Stomach (tissue), 9 donors: ENCODE results near the gene SUV39H2. TPM values are rescaled to one million over a fixed set of nuclear protein-coding genes. Genes with fewer than 3 reads are reported as not detected.

Experiments used
- DNase-seq, 2 donors: peaks; one replicate each; pipeline versions ENCODE4 v3.0.0 to v3.0.0-alpha.2; 2013 to 2019
- H3K27ac ChIP-seq, 5 donors: fragments of 200-600 bp in 4 of 5; sonication (generic) in 4 of 5; one replicate each; pipeline ENCODE4 v1.5.1; 2013 to 2019; ENCODE audit warnings: mild to moderate bottlenecking in 1 of 5, moderate library complexity in 1 of 5
- H3K27me3 ChIP-seq, 3 donors: fragments of 200-600 bp; sonication (generic); one replicate each; pipeline ENCODE4 v1.5.1; 2017 to 2019; ENCODE audit warnings: mixed run types in 1 of 3
- H3K36me3 ChIP-seq, 4 donors: fragments of 200-600 bp; sonication (generic); 1 replicate in 3 of 4; 2 replicates in 1 of 4; pipeline ENCODE4 v1.5.1; 2016 to 2019
- H3K4me1 ChIP-seq, 4 donors: fragments of 200-600 bp; sonication (generic); one replicate each; pipeline ENCODE4 v1.5.1; 2016 to 2019
- H3K4me3 ChIP-seq, 4 donors: fragments of 200-600 bp; sonication (generic) in 3 of 4; one replicate each; pipeline ENCODE4 v1.5.1; 2016 to 2019; ENCODE audit warnings: mild to moderate bottlenecking in 1 of 4
- H3K9me3 ChIP-seq, 4 donors: fragments of 200-600 bp; sonication (generic); one replicate each; pipeline ENCODE4 v1.5.1; 2016 to 2019
- CTCF ChIP-seq, 7 experiments: fragments of 450-650 bp in 4 of 7; fragments of 200-600 bp in 3 of 7; sonication (generic) in 3 of 7; IDR thresholded peaks; one replicate each; pipeline ENCODE4 v1.5.1; 2016 to 2019; ENCODE audit warnings: antibody characterized with exemption in 7 of 7, control low read depth in 2 of 7, mild to moderate bottlenecking in 1 of 7
- EP300 ChIP-seq: sonication (generic); formaldehyde crosslinking; IDR thresholded peaks from one replicate; pipeline ENCODE4 v1.6.1; 2017; ENCODE audit warnings: antibody characterized with exemption
- POLR2A ChIP-seq, 4 donors: fragments of 450-650 bp; IDR thresholded peaks; one replicate each; pipeline ENCODE4 v1.6.1; 2016; ENCODE audit warnings: antibody characterized with exemption in 4 of 4, control low read depth in 2 of 4, mild to moderate bottlenecking in 1 of 4, moderate library complexity in 1 of 4
- POLR2AphosphoS5 ChIP-seq, 3 donors: sonication (generic); formaldehyde crosslinking; IDR thresholded peaks; one replicate each; pipeline ENCODE4 v1.6.1; 2016; ENCODE audit warnings: antibody characterized with exemption in 3 of 3
- WGBS, 5 donors: extraction: QIAGEN DNeasy Blood & Tissue Kit in 3 of 5; methylation state at CpG; one replicate each; pipeline versions ENCODE4 v1.1.5 to v1.1.7; 2013 to 2018; 5-methylcytosine and 5-hydroxymethylcytosine counted together
- intact Hi-C: fragments of 100-400 bp; cut with DNase I; formaldehyde crosslinking; loops from one replicate; pipeline ENCODE4 v1.15.1; 2023; ENCODE audit warnings: low total_unique reads
- polyA plus RNA-seq, 3 donors: library from polyadenylated mRNA; stranded (reverse); fragments of 200-250 nt; gene quantifications; one replicate each; pipeline ENCODE4 v1.2.3, GENCODE V29; 2013
- total RNA-seq, 5 donors: library from RNA; depleted of rRNA; stranded (reverse); fragments of >200 nt; gene quantifications; one replicate each; pipeline versions ENCODE4 v1.1.0 to v1.2.3, GENCODE V29; 2014 to 2016
- donor health status: healthy with polysubstance abuse.
- donor health status: Bipolar disorder and iron deficiency.
- donor health status: healthy.

The SUV39H2 gene
- total and polyA plus RNA-seq, 8 donors: 0.58 to 68.3 (median 5.7) TPM

- DNase-seq: no peak
- H3K27ac ChIP-seq: no peak overlapping the region
- no peak overlapping the region for H3K4me3 ChIP-seq
- intact Hi-C loops: no loop called here
- H3K27me3 ChIP-seq: no peaks in the 10 kb centered on the region
- no peaks in the 10 kb centered on the region for H3K9me3 ChIP-seq
- TF ChIP-seq POLR2A (IDR thresholded peaks at IDR 0.05) (no peak), CTCF (IDR thresholded peaks at IDR 0.05) (no peak), EP300 (no peak), POLR2AphosphoS5 (IDR thresholded peaks at IDR 0.05) (no peak)
- peaks cover 0 to 12% (median 5%) of the 10 kb centered on the region in 4 donors for H3K36me3 ChIP-seq
- peaks cover 4 to 31% (median 25%) of the 10 kb centered on the region in 4 donors for H3K4me1 ChIP-seq
- 94 to 96% (median 96%) methylated on average over 12 of the region's 12 CpGs for WGBS, 5 donors
Measured at GRCh38 chr10:14875941-14876340, 2.7 kb upstream of the SUV39H2 start.

GRCh38 chr10:14876764-14877163 is 1.9 kb upstream of the SUV39H2 start:
- WGBS, 5 donors: 85 to 94% (median 91%) methylated on average over 9 of the region's 9 CpGs
- DNase-seq: no peak
- intact Hi-C loops: no loop called here
- Histone ChIP-seq H3K27ac (peak overlapping the region in 1 of 5 donors; percentile 95), H3K4me1 (peaks cover 4 to 31% (median 25%) of the 10 kb centered on the region in 4 donors), H3K4me3 (no peak overlapping the region), H3K36me3 (peaks cover 0 to 6% (median 1%) of the 10 kb centered on the region in 4 donors), H3K27me3 (no peaks in the 10 kb centered on the region), H3K9me3 (no peaks in the 10 kb centered on the region)
- TF ChIP-seq EP300 (no peak), CTCF (IDR thresholded peaks at IDR 0.05) (no peak), POLR2A (IDR thresholded peaks at IDR 0.05) (no peak), POLR2AphosphoS5 (IDR thresholded peaks at IDR 0.05) (no peak)

- H3K36me3 ChIP-seq: no peaks in the 10 kb centered on the region
- no peak for TF ChIP-seq EP300
- no peak for TF ChIP-seq POLR2A (IDR thresholded peaks at IDR 0.05)
- TF ChIP-seq POLR2AphosphoS5 (IDR thresholded peaks at IDR 0.05): no peak
- TF ChIP-seq CTCF (IDR thresholded peaks at IDR 0.05): no peak
- H3K27ac ChIP-seq: peak overlapping the region; percentile 92 to 96 (median 95)
- DNase-seq: peak in 1 of 2 donors; percentile 71
- H3K9me3 ChIP-seq: no peaks in the 10 kb centered on the region
- 0% methylated on average over 23 to 60 of the region's 60 CpGs for WGBS, 5 donors
- peak overlapping the region; percentile 69 to 98 (median 94) for H3K4me3 ChIP-seq
- no peaks in the 10 kb centered on the region for H3K27me3 ChIP-seq
- intact Hi-C loops: no loop called here
- peaks cover 4 to 31% (median 25%) of the 10 kb centered on the region in 4 donors for H3K4me1 ChIP-seq
Measured at GRCh38 chr10:14879124-14879927, 660 bp downstream of the SUV39H2 start.

GRCh38 chr10:14879928-14880193 is 1.2 kb downstream of the SUV39H2 start:
- no peak for TF ChIP-seq POLR2AphosphoS5 (IDR thresholded peaks at IDR 0.05)
- TF ChIP-seq EP300: no peak
- no peak for TF ChIP-seq POLR2A (IDR thresholded peaks at IDR 0.05)
- TF ChIP-seq CTCF (IDR thresholded peaks at IDR 0.05): no peak
- Histone ChIP-seq H3K27ac (peak overlapping the region in 1 of 5 donors; percentile 95), H3K9me3 (no peaks in the 10 kb centered on the region), H3K4me3 (peak overlapping the region in 3 of 4 donors; percentile 69 to 98 (median 93)), H3K27me3 (no peaks in the 10 kb centered on the region), H3K36me3 (no peaks in the 10 kb centered on the region), H3K4me1 (peaks cover 4 to 31% (median 25%) of the 10 kb centered on the region in 4 donors)
- intact Hi-C loops: no loop called here
- WGBS, 5 donors: 1 to 4% (median 3%) methylated on average over 5 of the region's 5 CpGs
- no peak for DNase-seq
